SK-N-SH (cell line): ENCODE data around the gene EVC2. TPM values are rescaled to one million over a fixed set of nuclear protein-coding genes. Genes with fewer than 3 reads are reported as not detected.
A peak's percentile ranks its signal among the peaks of the same experiment; 100 is the strongest.

Source experiments
- CTCF ChIA-PET: fragments of 300-600, 350-600 bp; formaldehyde crosslinking; extraction: SDS; loops from one replicate; lab custom pipeline; 2021; lab: Yijun Ruan, JAX
- POLR2A ChIA-PET: fragments of 350-600 bp; sonication (Branson Sonifier 250); formaldehyde crosslinking; extraction: SDS; loops from one replicate; lab custom pipeline; 2020; ENCODE audit warnings: antibody characterized with exemption, inconsistent platforms; lab: Yijun Ruan, JAX
- DNase-seq: peaks from one replicate; pipeline ENCODE4 v3.0.0; 2012
- H2AFZ ChIP-seq: fragments of 200-600 bp; sonication (generic); 2 replicates; pipeline ENCODE4 v1.8.1; 2016; ENCODE audit warnings: antibody characterized with exemption, mild to moderate bottlenecking, low read depth
- H3F3A ChIP-seq: fragments of 200-600 bp; sonication (generic); replicated peaks from 2 replicates; pipeline ENCODE3; 2016; ENCODE audit warnings: antibody characterized with exemption, mild to moderate bottlenecking; ENCODE audit not compliant: insufficient read depth
- H3K27ac ChIP-seq, 2 experiments: fragments of 200-500 bp in 1 of 2; fragments of 200-600 bp in 1 of 2; sonication (Bioruptor generic) in 1 of 2; sonication (generic), shearing (Covaris generic) in 1 of 2; 2 replicates each; pipeline versions ENCODE4 v1.5.1 to v1.6.1; 2014 to 2016; ENCODE audit warnings: low read depth in 2 of 2, inconsistent platforms in 1 of 2, low read length in 1 of 2, mild to moderate bottlenecking in 1 of 2, mixed read lengths in 1 of 2
- H3K27me3 ChIP-seq: fragments of 200-600 bp; sonication (generic), shearing (Covaris generic); 2 replicates; pipeline ENCODE4 v1.6.1; 2016; ENCODE audit warnings: mixed run types; ENCODE audit not compliant: insufficient read depth
- H3K36me3 ChIP-seq, 2 experiments: fragments of 200-500 bp in 1 of 2; fragments of 200-600 bp in 1 of 2; sonication (Bioruptor generic) in 1 of 2; sonication (generic) in 1 of 2; replicated peaks in 1 of 2; 2 replicates each; pipeline versions ENCODE3 to v1.5.1; 2014 to 2016; ENCODE audit warnings: low read length in 1 of 2, mild to moderate bottlenecking in 1 of 2; ENCODE audit not compliant: insufficient read depth in 2 of 2, control insufficient read depth in 1 of 2
- H3K4me1 ChIP-seq, 2 experiments: fragments of 200-500 bp in 1 of 2; fragments of 200-600 bp in 1 of 2; sonication (Bioruptor generic) in 1 of 2; sonication (generic), shearing (Covaris generic) in 1 of 2; 2 replicates each; pipeline versions ENCODE4 v1.5.1 to v1.6.1; 2014 to 2016; ENCODE audit warnings: low read depth in 1 of 2, low read length in 1 of 2, mixed run types in 1 of 2; ENCODE audit not compliant: insufficient read depth in 2 of 2, control insufficient read depth in 1 of 2
- H3K4me2 ChIP-seq: fragments of 200-600 bp; sonication (generic), shearing (Covaris generic); 2 replicates; pipeline ENCODE4 v1.6.1; 2017; ENCODE audit warnings: mixed run types
- H3K4me3 ChIP-seq, 2 experiments: fragments of 200-500 bp in 1 of 2; fragments of 200-600 bp in 1 of 2; sonication (Bioruptor generic) in 1 of 2; sonication (generic), shearing (Covaris generic) in 1 of 2; 2 replicates each; pipeline versions ENCODE4 v1.5.1 to v1.8.1; 2014 to 2016; ENCODE audit warnings: low read depth in 2 of 2, inconsistent platforms in 1 of 2, low read length in 1 of 2, mild to moderate bottlenecking in 1 of 2, mixed read lengths in 1 of 2, moderate library complexity in 1 of 2
- H3K79me2 ChIP-seq: fragments of 200-600 bp; sonication (generic); 2 replicates; pipeline ENCODE4 v1.8.1; 2017; ENCODE audit warnings: mild to moderate bottlenecking; ENCODE audit not compliant: insufficient read depth
- H3K9ac ChIP-seq: fragments of 200-600 bp; sonication (generic); 2 replicates; pipeline ENCODE4 v1.6.1; 2017; ENCODE audit warnings: mixed run types
- H3K9me2 ChIP-seq: fragments of 200-600 bp; sonication (generic); 2 replicates; pipeline ENCODE4 v1.6.1; 2017; ENCODE audit warnings: mixed run types
- H3K9me3 ChIP-seq: fragments of 200-600 bp; sonication (generic); 2 replicates; pipeline ENCODE4 v1.6.1; 2017; ENCODE audit warnings: mixed run types, mild to moderate bottlenecking, moderate library complexity
- H4K20me1 ChIP-seq: fragments of 200-600 bp; sonication (generic); 2 replicates; pipeline ENCODE4 v1.6.1; 2017; ENCODE audit warnings: mild to moderate bottlenecking, mixed run types; ENCODE audit not compliant: insufficient read depth
- CHD2 ChIP-seq: fragments of 150-350 bp; IDR thresholded peaks from 2 replicates; pipeline ENCODE4 v1.6.1; 2018; ENCODE audit warnings: low read length; ENCODE audit not compliant: partially characterized antibody
- EZH2phosphoT487 ChIP-seq: fragments of 200-600 bp; sonication (generic); IDR thresholded peaks from 2 replicates; pipeline ENCODE4 v1.6.1; 2017; ENCODE audit warnings: low read depth, mixed run types, mild to moderate bottlenecking, antibody characterized with exemption, moderate library complexity, borderline replicate concordance
- FOXJ3 ChIP-seq: sonication (generic); formaldehyde crosslinking; IDR thresholded peaks from 2 replicates; pipeline ENCODE4 v1.5.1; 2020; ENCODE audit warnings: mild to moderate bottlenecking, missing genetic modification reagents
- FOXM1 ChIP-seq: IDR thresholded peaks from 2 replicates; pipeline ENCODE4 v1.4.0; 2012; ENCODE audit warnings: low read depth, mild to moderate bottlenecking
- MEF2A ChIP-seq: IDR thresholded peaks from 2 replicates; pipeline ENCODE4 v1.4.0; 2012; ENCODE audit warnings: low read depth, borderline replicate concordance
- POLR2AphosphoS5 ChIP-seq: IDR thresholded peaks from 2 replicates; pipeline ENCODE4 v1.6.1; 2012; ENCODE audit warnings: low read depth, low read length
- RFX5 ChIP-seq: IDR thresholded peaks from 2 replicates; pipeline ENCODE4 v1.6.1; 2012; ENCODE audit warnings: mild to moderate bottlenecking, improper control_type of control experiment, low read length
- RXRA ChIP-seq: IDR thresholded peaks from 2 replicates; pipeline ENCODE4 v1.4.0; 2012; ENCODE audit warnings: low read depth, mild to moderate bottlenecking, borderline replicate concordance
- SIN3A ChIP-seq: IDR thresholded peaks from 2 replicates; pipeline ENCODE4 v1.6.1; 2012; ENCODE audit warnings: low read depth, mild to moderate bottlenecking, low read length, moderate library complexity, borderline replicate concordance
- SMC3 ChIP-seq: IDR thresholded peaks from 2 replicates; pipeline ENCODE4 v1.6.1; 2012; ENCODE audit warnings: low read depth, low read length, improper control_type of control experiment
- WGBS: methylation state at CpG from one replicate; pipeline ENCODE4 v1.1.6; 2017; ENCODE audit warnings: low lambda C conversion rate; 5-methylcytosine and 5-hydroxymethylcytosine counted together
- polyA plus RNA-seq, 3 experiments: library from polyadenylated mRNA; depleted of rRNA; stranded (reverse); fragments of >200 nt; gene quantifications; 2 replicates each; pipeline ENCODE4 v1.2.3, GENCODE V29; 2012
- TF ChIP-seq, protein P1 (sequence below): fragments of 150-350 bp; IDR thresholded peaks from 2 replicates; pipeline ENCODE4 v1.6.1; 2016; ENCODE audit warnings: mild to moderate bottlenecking, low read depth, low read length
- TF ChIP-seq, protein P2 (sequence below): fragments of 150-350 bp; IDR thresholded peaks from 2 replicates; pipeline ENCODE4 v1.6.1; 2017; ENCODE audit warnings: antibody characterized with exemption, low read length, low read depth, borderline replicate concordance
- TF ChIP-seq, protein P3 (sequence below): IDR thresholded peaks from 2 replicates; pipeline ENCODE4 v1.4.0; 2012; ENCODE audit warnings: low read depth, borderline replicate concordance
- TF ChIP-seq, protein P4 (sequence below): IDR thresholded peaks from 2 replicates; pipeline ENCODE4 v1.4.0; 2012; ENCODE audit warnings: low read depth

Gene EVC2
- polyA plus RNA-seq, 1 of the 3 experiments (the other 2 are of a cell fraction) = not detected

DNA sequence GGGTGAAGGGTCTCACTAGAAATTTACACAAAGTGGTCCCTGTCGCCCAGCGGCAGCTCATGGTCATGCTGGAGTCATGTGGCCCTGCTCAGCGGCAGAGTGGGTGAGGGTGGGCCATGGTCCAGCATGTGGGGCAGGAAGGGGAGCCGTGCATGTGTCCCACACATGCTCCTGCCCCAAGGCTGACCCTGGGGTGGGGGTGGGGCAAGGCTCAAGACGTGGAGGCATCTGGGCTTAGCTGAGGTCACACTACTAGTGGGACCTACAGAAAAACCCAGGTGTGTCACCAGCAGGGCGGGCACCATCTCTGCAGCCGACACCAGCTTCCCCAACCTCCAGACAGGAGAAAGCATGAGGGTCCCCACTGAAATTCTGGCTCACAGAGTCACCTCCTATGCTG is 45.0 kb upstream of the EVC2 start:
- ChIA-PET POLR2A (no interaction called here), CTCF (interaction anchor here (1.5 kb wide), 1 partner anchor 16 kb away, joined by 4 read pairs; no protein-coding TSS in a partner anchor)

DNA sequence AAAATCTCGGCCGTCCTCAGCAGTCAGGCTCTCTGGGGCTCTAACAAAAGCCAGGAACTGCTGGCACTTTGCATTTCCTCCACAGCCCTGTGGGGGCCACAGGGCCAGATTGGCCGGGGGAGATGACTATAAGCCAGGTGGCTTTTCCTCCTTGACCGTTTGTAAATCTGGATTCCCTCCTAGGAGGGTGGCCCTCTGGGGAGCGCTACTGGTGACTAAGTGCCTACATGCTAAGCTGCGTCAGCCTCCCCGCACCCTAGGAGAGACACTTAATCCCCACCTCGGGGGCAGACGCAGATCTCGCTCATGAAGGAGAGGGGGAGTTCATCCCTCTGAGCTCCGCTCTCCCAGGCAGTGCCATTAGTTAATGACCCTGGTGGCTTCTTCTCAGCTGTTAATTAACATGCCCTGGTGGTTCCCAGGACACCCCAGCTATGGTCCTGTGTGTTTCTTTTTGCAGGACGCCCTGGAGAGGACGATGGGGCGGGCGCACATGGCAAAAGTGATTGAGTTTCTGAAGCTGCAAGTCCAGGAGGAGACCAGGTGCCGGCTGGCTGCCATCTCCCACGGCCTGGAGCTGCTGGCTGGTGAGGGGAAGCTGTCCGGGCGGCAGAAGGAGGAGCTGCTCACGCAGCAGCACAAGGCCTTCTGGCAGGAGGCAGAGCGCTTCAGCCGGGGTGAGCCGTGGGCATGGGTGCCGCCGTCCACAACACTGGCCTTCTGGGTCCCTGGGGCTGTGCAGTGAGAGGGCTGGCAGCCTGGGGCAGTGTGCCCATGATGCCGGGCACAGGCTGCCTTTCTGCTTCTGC is 44.2 kb upstream of the EVC2 start:
- Histone ChIP-seq H3K79me2 (no peaks in the 10 kb centered on the region), H3K9me3 (no peaks in the 10 kb centered on the region), H3K9me2 (no peaks in the 10 kb centered on the region), H3K27ac (no peak overlapping the region), H3K4me1 (no peaks in the 10 kb centered on the region), H3K9ac (no peak overlapping the region), H3K27me3 (no peaks in the 10 kb centered on the region), H4K20me1 (no peaks in the 10 kb centered on the region)
- POLR2A ChIA-PET = no interaction called here
- TF ChIP-seq POLR2AphosphoS5 = no peak
- TF ChIP-seq SMC3 = no peak
- TF ChIP-seq, protein P1, sequence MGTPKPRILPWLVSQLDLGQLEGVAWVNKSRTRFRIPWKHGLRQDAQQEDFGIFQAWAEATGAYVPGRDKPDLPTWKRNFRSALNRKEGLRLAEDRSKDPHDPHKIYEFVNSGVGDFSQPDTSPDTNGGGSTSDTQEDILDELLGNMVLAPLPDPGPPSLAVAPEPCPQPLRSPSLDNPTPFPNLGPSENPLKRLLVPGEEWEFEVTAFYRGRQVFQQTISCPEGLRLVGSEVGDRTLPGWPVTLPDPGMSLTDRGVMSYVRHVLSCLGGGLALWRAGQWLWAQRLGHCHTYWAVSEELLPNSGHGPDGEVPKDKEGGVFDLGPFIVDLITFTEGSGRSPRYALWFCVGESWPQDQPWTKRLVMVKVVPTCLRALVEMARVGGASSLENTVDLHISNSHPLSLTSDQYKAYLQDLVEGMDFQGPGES = no peak
- no peak for TF ChIP-seq FOXM1
- no peak for TF ChIP-seq FOXJ3 (CRISPR knock-in tag)
- TF ChIP-seq, protein P2, sequence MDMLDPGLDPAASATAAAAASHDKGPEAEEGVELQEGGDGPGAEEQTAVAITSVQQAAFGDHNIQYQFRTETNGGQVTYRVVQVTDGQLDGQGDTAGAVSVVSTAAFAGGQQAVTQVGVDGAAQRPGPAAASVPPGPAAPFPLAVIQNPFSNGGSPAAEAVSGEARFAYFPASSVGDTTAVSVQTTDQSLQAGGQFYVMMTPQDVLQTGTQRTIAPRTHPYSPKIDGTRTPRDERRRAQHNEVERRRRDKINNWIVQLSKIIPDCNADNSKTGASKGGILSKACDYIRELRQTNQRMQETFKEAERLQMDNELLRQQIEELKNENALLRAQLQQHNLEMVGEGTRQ = no peak
- TF ChIP-seq, protein P3, sequence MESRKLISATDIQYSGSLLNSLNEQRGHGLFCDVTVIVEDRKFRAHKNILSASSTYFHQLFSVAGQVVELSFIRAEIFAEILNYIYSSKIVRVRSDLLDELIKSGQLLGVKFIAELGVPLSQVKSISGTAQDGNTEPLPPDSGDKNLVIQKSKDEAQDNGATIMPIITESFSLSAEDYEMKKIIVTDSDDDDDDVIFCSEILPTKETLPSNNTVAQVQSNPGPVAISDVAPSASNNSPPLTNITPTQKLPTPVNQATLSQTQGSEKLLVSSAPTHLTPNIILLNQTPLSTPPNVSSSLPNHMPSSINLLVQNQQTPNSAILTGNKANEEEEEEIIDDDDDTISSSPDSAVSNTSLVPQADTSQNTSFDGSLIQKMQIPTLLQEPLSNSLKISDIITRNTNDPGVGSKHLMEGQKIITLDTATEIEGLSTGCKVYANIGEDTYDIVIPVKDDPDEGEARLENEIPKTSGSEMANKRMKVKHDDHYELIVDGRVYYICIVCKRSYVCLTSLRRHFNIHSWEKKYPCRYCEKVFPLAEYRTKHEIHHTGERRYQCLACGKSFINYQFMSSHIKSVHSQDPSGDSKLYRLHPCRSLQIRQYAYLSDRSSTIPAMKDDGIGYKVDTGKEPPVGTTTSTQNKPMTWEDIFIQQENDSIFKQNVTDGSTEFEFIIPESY = no peak
- no peak for TF ChIP-seq SIN3A
- TF ChIP-seq RXRA = no peak
- no peak for TF ChIP-seq EZH2phosphoT487
- no peak for TF ChIP-seq MEF2A
- no peak for TF ChIP-seq RFX5
- TF ChIP-seq, protein P4, sequence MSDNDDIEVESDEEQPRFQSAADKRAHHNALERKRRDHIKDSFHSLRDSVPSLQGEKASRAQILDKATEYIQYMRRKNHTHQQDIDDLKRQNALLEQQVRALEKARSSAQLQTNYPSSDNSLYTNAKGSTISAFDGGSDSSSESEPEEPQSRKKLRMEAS = no peak
- TF ChIP-seq, all 33 proteins: peak for 0
- H3F3A ChIP-seq = peaks cover 2% of the 10 kb centered on the region
- CTCF ChIA-PET = no interaction called here
- DNase-seq = no peak
- H2AFZ ChIP-seq = no peak overlapping the region
- 84% methylated on average over 14 of the region's 26 CpGs for WGBS
- peaks cover 15 to 33% of the 10 kb centered on the region in 2 experiments for H3K36me3 ChIP-seq
- no peak overlapping the region for H3K4me2 ChIP-seq
- no peak overlapping the region for H3K4me3 ChIP-seq

More for the DNA sequence above, 45.0 kb upstream of the EVC2 start:
- H3K27me3 ChIP-seq = no peaks in the 10 kb centered on the region
- TF ChIP-seq, protein P4 = no peak
- TF ChIP-seq CHD2 (no peak), RXRA (no peak), SIN3A (no peak)
- TF ChIP-seq, all 33 proteins: peak for 0
- WGBS = 70% methylated on average over 3 of the region's 7 CpGs
- H3K4me3 ChIP-seq = no peak overlapping the region
- H3K36me3 ChIP-seq = peaks cover 21 to 33% of the 10 kb centered on the region in 2 experiments
- H3K9me2 ChIP-seq = no peaks in the 10 kb centered on the region
- H3K4me1 ChIP-seq = peaks cover 0 to 3% of the 10 kb centered on the region in 2 experiments; a peak in 1 of 4 replicates
- no peaks in the 10 kb centered on the region for H4K20me1 ChIP-seq
- DNase-seq = no peak
- no peaks in the 10 kb centered on the region for H3K9me3 ChIP-seq
- no peak overlapping the region for H3K9ac ChIP-seq
- no peak overlapping the region for H2AFZ ChIP-seq
- H3K4me2 ChIP-seq = no peak overlapping the region
- H3K27ac ChIP-seq = peak overlapping the region in 1 of 2 experiments; percentile 35; a peak in 1 of 4 replicates
- H3F3A ChIP-seq = peaks cover 10% of the 10 kb centered on the region
- no peaks in the 10 kb centered on the region for H3K79me2 ChIP-seq
